Transverse colon (tissue), 4 donors: ENCODE data around the gene ANKRD36B.
"Not testable (repeated sequence)": the region's sequence is repeated elsewhere in the genome, so short reads cannot be mapped to it uniquely, and the experiment has no call there.

ENCODE experiments used
- EP300 ChIP-seq: sonication (generic); formaldehyde crosslinking; IDR thresholded peaks from one replicate; pipeline ENCODE4 v1.6.1; 2017; ENCODE audit warnings: antibody characterized with exemption, low read depth
- POLR2A ChIP-seq: fragments of 450-650 bp; IDR thresholded peaks from one replicate; pipeline ENCODE4 v1.6.1; 2016; ENCODE audit warnings: antibody characterized with exemption, mild to moderate bottlenecking, moderate library complexity
- POLR2AphosphoS5 ChIP-seq, 3 donors: sonication (generic); formaldehyde crosslinking; IDR thresholded peaks; one replicate each; pipeline ENCODE4 v1.6.1; 2016; ENCODE audit warnings: antibody characterized with exemption in 3 of 3
- TF ChIP-seq, protein P1 (sequence below), 5 experiments: fragments of 200-600 bp in 3 of 5; fragments of 450-650 bp in 2 of 5; sonication (generic) in 3 of 5; IDR thresholded peaks; 1 replicate in 2 of 5; 2 replicates in 3 of 5; pipeline ENCODE4 v1.5.1; 2016 to 2017; ENCODE audit warnings: antibody characterized with exemption in 5 of 5, inconsistent platforms in 3 of 5, mild to moderate bottlenecking in 2 of 5, moderate library complexity in 1 of 5

DNA sequence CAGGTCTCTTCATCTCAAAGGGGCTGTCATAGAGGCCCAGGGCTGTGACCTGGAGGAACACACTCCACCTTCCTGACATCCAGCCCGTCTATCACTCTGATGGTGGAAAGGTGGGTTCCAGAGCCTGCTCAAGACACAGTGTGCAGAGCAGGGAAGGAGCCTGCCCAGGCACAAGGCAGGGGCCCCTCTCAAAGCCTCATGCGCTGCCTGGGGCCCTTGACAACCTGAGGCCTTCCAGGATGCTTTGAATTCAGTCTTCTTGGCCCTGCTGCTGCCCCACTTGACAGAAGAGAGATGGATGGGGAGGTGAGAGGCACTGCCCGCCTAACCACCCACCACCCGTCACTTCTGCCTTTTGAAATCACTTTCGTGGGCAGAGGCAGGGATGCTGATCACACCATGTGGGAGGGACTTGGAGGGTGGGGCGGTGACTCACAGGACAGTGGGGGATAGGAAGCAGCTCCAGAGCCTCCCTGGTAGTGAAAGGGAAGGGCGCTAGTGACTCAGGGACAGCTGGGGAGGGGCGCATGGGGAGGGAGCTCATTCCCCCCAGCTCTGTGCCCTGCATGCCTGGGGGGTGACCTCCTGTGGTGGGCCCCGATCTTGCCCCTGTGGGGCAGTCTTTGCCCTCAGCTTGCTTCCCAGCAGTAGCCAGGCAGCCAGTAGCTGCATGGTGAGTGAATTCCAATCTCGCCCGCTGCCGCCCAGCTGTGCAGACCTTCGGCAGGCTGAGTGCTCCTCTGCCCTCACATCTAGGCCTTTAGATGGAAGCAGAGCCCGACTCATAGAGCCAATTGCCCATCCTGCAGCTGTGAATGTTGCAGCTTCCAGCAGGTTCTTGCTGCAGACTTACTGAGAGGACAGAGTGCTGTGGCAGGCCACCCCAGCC, 29.5 kb upstream of the ANKRD36B start:
- TF ChIP-seq, protein P1, sequence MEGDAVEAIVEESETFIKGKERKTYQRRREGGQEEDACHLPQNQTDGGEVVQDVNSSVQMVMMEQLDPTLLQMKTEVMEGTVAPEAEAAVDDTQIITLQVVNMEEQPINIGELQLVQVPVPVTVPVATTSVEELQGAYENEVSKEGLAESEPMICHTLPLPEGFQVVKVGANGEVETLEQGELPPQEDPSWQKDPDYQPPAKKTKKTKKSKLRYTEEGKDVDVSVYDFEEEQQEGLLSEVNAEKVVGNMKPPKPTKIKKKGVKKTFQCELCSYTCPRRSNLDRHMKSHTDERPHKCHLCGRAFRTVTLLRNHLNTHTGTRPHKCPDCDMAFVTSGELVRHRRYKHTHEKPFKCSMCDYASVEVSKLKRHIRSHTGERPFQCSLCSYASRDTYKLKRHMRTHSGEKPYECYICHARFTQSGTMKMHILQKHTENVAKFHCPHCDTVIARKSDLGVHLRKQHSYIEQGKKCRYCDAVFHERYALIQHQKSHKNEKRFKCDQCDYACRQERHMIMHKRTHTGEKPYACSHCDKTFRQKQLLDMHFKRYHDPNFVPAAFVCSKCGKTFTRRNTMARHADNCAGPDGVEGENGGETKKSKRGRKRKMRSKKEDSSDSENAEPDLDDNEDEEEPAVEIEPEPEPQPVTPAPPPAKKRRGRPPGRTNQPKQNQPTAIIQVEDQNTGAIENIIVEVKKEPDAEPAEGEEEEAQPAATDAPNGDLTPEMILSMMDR (IDR thresholded peaks at IDR 0.05): not testable (repeated sequence)
- TF ChIP-seq EP300; POLR2AphosphoS5 (IDR thresholded peaks at IDR 0.05); POLR2A: not testable (repeated sequence)
